HepG2 (cell line): ENCODE results near the gene ABI2. TPM values are rescaled to one million over a fixed set of nuclear protein-coding genes. Genes with fewer than 3 reads are reported as not detected.

Experiments
- ATAC-seq: fragments of 200-7000 bp; cut with Tn5 transposase; 3 replicates; pipeline ENCODE4 v1.9.1; 2020; ENCODE audit warnings: mild to moderate bottlenecking, moderate library complexity
- BruUV-seq: library from RNA; stranded (reverse); fragments of 400-500 nt; replicated peaks from 2 replicates; lab custom pipeline; 2021; lab: Mats Ljungman, UMichigan
- CTCF ChIA-PET: fragments of 300-600 bp; formaldehyde crosslinking; extraction: SDS; loops from one replicate; lab custom pipeline; 2021; ENCODE audit warnings: low total read pairs, inconsistent platforms, low intra/inter-chr PET ratio; lab: Yijun Ruan, JAX
- POLR2A ChIA-PET: fragments of 350-600 bp; sonication (Branson Sonifier 250); formaldehyde crosslinking; loops from one replicate; lab custom pipeline; 2020; ENCODE audit warnings: antibody characterized with exemption, inconsistent platforms; lab: Yijun Ruan, JAX
- DNase-seq: peaks from one replicate; pipeline ENCODE4 v3.0.0-alpha.2; 2015; ENCODE audit warnings: low spot score
- FAIRE-seq: peaks from 3 replicates; lab custom pipeline; 2011; peaks lifted over from hg19 to GRCh38; lab: Jason Lieb, UNC
- H2AFZ ChIP-seq: one replicate; pipeline ENCODE4 v1.6.1; 2011; ENCODE audit warnings: low read length, inconsistent platforms
- H3K27ac ChIP-seq: fragments of 300-600 bp; 3 replicates; pipeline ENCODE4 v1.8.0; 2011; ENCODE audit warnings: mixed run types, mild to moderate bottlenecking, mixed read lengths, low read length, inconsistent platforms; ENCODE audit not compliant: insufficient read depth; ENCODE audit errors: extremely low read length
- H3K27me3 ChIP-seq, 2 experiments: fragments of 200-600 bp in 1 of 2; 2 replicates in 1 of 2; 3 replicates in 1 of 2; pipeline versions ENCODE4 v1.6.0 to v1.8.0; 2011; ENCODE audit warnings: low read length in 2 of 2, mild to moderate bottlenecking in 2 of 2, moderate library complexity in 2 of 2, inconsistent platforms in 1 of 2; ENCODE audit not compliant: insufficient read depth in 2 of 2, control insufficient read depth in 1 of 2
- H3K36me3 ChIP-seq, 2 experiments: fragments of 200-600 bp in 1 of 2; replicated peaks in 1 of 2; 2 replicates in 1 of 2; 3 replicates in 1 of 2; pipeline versions ENCODE4 v1.5.1 to v1.8.0; 2011; ENCODE audit warnings: low read length in 2 of 2, inconsistent platforms in 1 of 2; ENCODE audit not compliant: insufficient read depth in 2 of 2, control insufficient read depth in 1 of 2
- H3K4me1 ChIP-seq: 2 replicates; pipeline ENCODE4 v1.5.1; 2012; ENCODE audit warnings: low read length, inconsistent platforms; ENCODE audit not compliant: insufficient read depth
- H3K4me2 ChIP-seq: 2 replicates; pipeline ENCODE4 v1.6.0; 2011; ENCODE audit warnings: low read depth, low read length, inconsistent platforms
- H3K4me3 ChIP-seq, 3 experiments: fragments of 200-600 bp in 1 of 3; sonication (generic), shearing (Covaris generic) in 1 of 3; replicated peaks in 1 of 3; 2 replicates each; pipeline ENCODE4 v1.5.1; 2011 to 2016; ENCODE audit warnings: low read length in 3 of 3, inconsistent platforms in 2 of 3, low read depth in 2 of 3, mild to moderate bottlenecking in 2 of 3, control low read depth in 1 of 3, mixed read lengths in 1 of 3; ENCODE audit not compliant: insufficient read depth in 1 of 3
- H3K79me2 ChIP-seq: one replicate; pipeline ENCODE4 v1.6.1; 2011; ENCODE audit warnings: low read length, inconsistent platforms; ENCODE audit not compliant: insufficient read depth
- H3K9ac ChIP-seq: 2 replicates; pipeline ENCODE4 v1.6.0; 2011; ENCODE audit warnings: mild to moderate bottlenecking, low read depth, low read length, inconsistent platforms; ENCODE audit not compliant: insufficient read depth
- H3K9me3 ChIP-seq: 2 replicates; pipeline ENCODE4 v1.5.1; 2012; ENCODE audit warnings: mild to moderate bottlenecking, low read length
- H4K20me1 ChIP-seq: 2 replicates; pipeline ENCODE4 v1.6.0; 2011; ENCODE audit warnings: inconsistent platforms, mild to moderate bottlenecking, low read length, moderate library complexity; ENCODE audit not compliant: insufficient read depth
- HNRNPK ChIP-seq: fragments of 200-400 bp; formaldehyde crosslinking; IDR thresholded peaks from 2 replicates; pipeline ENCODE4 v1.6.1; 2018; ENCODE audit warnings: low read length, low read depth, moderate library complexity, mild to moderate bottlenecking; ENCODE audit not compliant: poor library complexity, severe bottlenecking
- SRSF1 ChIP-seq: fragments of 200-400 bp; formaldehyde crosslinking; optimal IDR thresholded peaks from 2 replicates; pipeline ENCODE3; 2017; ENCODE audit warnings: mild to moderate bottlenecking, low read depth, low read length, moderate library complexity
- TBL1XR1 ChIP-seq: fragments of 150-350 bp; IDR thresholded peaks from 2 replicates; pipeline ENCODE4 v1.6.1; 2014; ENCODE audit warnings: borderline replicate concordance, low read length; ENCODE audit not compliant: partially characterized antibody
- ZNF10 ChIP-seq: sonication (generic); formaldehyde crosslinking; IDR thresholded peaks from 2 replicates; pipeline ENCODE4 v1.4.0; 2020; ENCODE audit warnings: mild to moderate bottlenecking, low read depth, missing genetic modification reagents, borderline replicate concordance
- ZNF136 ChIP-seq: sonication (generic); formaldehyde crosslinking; IDR thresholded peaks from 2 replicates; pipeline ENCODE4 v1.8.1; 2022; ENCODE audit warnings: low read depth, mild to moderate bottlenecking, moderate library complexity, missing genetic modification reagents
- ZNF431 ChIP-seq: sonication (generic); formaldehyde crosslinking; IDR thresholded peaks from 2 replicates; pipeline ENCODE4 v1.9.0; 2022; ENCODE audit warnings: missing genetic modification reagents, low read depth, mild to moderate bottlenecking, borderline replicate concordance
- ZNF674 ChIP-seq: sonication (generic); formaldehyde crosslinking; IDR thresholded peaks from 2 replicates; pipeline ENCODE4 v1.5.0; 2020; ENCODE audit warnings: low read depth, mild to moderate bottlenecking, missing genetic modification reagents
- ZNF7 ChIP-seq: IDR thresholded peaks from 2 replicates; pipeline ENCODE4 v1.6.1; 2016; ENCODE audit warnings: missing biosample characterization, missing genetic modification reagents
- WGBS: methylation state at CpG from one replicate; pipeline ENCODE4 v1.1.6; 2017; ENCODE audit warnings: low lambda C conversion rate; 5-methylcytosine and 5-hydroxymethylcytosine counted together
- in situ Hi-C: cut with HindIII; loops from 2 replicates; pipeline ENCODE4 v1.10.0; 2017; ENCODE audit warnings: low pct_unique_long_range_greater_than_20kb; ENCODE audit not compliant: extremely low pct_ligation_motif_present
- intact Hi-C: fragments of 100-400 bp; cut with micrococcal nuclease; formaldehyde crosslinking; loops from one replicate; pipeline ENCODE4 v1.10.0; 2022; ENCODE audit not compliant: unreplicated experiment
- polyA plus RNA-seq, 8 experiments: library from polyadenylated mRNA; depleted of rRNA in 3 of 8; stranded (reverse) in 7 of 8; unstranded in 1 of 8; fragments of >200 nt; fragmentation: Illumina TruSeq in 4 of 8; extraction: Trizol in 4 of 8; gene quantifications; 2 replicates each; pipeline versions ENCODE4 v1.2.1 to v1.2.3, GENCODE V29; 2011 to 2016; ENCODE audit warnings: low read depth in 4 of 8, missing spikeins in 1 of 8, mixed read lengths in 1 of 8; ENCODE audit not compliant: insufficient read depth in 1 of 8
- total RNA-seq, 5 experiments: library from RNA; depleted of rRNA; stranded (reverse); fragments of >200 nt; fragmentation: Illumina TruSeq; extraction: Trizol; gene quantifications; 2 replicates each; pipeline ENCODE4 v1.2.3, GENCODE V29; 2016; ENCODE audit warnings: low read depth in 1 of 5
- TF ChIP-seq, protein P1 (sequence below): sonication (generic); formaldehyde crosslinking; conservative IDR thresholded peaks from 2 replicates; pipeline ENCODE4 v1.4.0; 2020; ENCODE audit warnings: missing genetic modification reagents
- TF ChIP-seq, protein P2 (sequence below): sonication (generic); formaldehyde crosslinking; conservative IDR thresholded peaks from 2 replicates; pipeline ENCODE4 v1.8.0; 2022; ENCODE audit warnings: missing genetic modification reagents

The ABI2 gene
- total and polyA plus RNA-seq, 2 of the 13 experiments (the other 11 are each of a cell fraction or from before 2014, with no cell fraction given): 28.4 to 32.4 TPM

DNA sequence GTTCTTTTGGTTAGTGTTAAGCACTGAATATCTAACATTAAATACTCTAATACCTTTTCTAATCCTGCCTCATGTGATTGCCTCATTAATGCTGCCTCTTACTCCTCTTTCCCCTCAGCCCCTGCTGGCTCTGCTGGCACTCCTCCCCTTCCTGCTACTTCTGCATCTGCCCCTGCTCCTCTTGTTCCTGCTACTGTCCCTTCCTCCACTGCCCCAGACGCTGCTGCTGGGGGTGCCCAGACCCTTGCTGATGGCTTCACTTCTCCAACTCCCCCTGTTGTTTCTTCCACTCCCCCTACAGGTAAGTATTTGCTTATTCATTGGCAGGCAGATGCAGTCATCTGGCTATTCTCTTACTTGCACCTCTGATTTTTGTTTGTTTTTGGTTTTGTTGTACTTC lies 68.5 kb downstream of the ABI2 start (continued):
- no peak for TF ChIP-seq SRSF1
- no peak for TF ChIP-seq ZNF136 (CRISPR knock-in tag)

DNA sequence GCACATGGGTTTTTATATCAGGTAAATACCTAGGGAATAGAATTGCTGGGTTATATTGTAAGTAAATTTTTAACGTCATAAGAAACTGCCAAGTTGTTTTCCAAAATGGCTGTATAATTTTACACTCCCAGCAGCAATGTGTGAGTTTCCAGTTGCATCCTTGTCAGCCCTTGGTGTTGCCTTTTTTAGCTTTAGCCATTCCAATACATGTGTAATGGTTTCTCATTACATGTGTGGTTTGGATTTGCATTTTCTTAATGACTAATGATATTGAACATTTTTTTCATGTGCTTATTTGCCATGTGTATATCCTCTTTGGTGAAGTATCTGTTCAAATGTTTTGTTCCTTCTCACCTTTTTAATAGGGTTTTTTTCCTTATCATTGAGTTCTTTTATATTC lies 70.8 kb downstream of the ABI2 start:
- ATAC-seq: no peak
- intact Hi-C loops: loop anchor here (10.0 kb wide), 2 partner anchors 124 to 174 kb away; no protein-coding TSS in a partner anchor

DNA sequence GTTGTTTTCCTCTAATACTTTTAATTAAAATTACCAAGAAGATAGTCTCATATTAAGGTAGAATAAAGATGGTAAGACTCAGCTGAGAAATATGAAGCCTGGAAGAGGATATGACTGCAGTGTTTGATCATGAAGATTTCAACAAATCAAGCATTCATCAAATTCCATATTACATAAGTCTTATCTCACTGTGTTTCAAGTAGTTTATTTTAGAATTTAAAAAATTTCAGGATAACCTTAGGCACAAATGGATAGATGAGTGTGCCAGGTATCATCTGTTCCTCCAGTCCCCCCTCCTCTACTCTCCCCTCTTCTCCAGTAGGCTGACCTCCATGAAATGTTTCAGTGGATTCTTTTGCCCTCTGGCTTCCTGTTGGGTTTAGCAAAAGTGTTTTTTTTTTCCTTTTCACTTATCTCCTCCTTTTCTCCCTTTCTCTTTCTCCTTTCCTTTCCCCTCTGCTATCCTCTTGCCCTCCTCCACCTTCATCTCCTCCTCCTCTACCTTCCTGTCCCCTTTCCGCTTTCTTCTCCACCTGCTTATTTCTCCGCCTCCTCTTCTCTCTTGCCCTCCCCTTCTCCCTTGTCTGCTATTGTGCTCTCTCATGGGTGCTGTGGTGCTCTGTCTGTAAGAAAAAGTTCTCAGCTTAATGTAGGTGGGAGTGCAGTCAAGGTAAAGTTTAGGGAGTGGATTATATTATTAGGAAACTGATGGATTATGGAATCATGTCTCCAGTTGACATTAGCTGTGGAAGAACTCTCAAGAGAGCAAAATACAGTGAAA lies 72.8 kb downstream of the ABI2 start:
- Histone ChIP-seq H3K9me3 (no peaks in the 10 kb centered on the region), H3K27ac (no peak overlapping the region), H3K4me3 (no peak overlapping the region), H3K27me3 (no peaks in the 10 kb centered on the region), H4K20me1 (no peaks in the 10 kb centered on the region), H3K79me2 (no peaks in the 10 kb centered on the region), H2AFZ (no peak overlapping the region), H3K4me2 (no peak overlapping the region), H3K36me3 (peaks cover 5 to 28% of the 10 kb centered on the region in 2 experiments), H3K9ac (no peak overlapping the region), H3K4me1 (no peaks in the 10 kb centered on the region)
- ChIA-PET POLR2A (no interaction called here), CTCF (no interaction called here)
- DNase-seq (no peak), ATAC-seq (no peak), FAIRE-seq (no peak)
- intact Hi-C loops (no loop called here), in situ Hi-C loops (no loop called here)
- no TSS peak for BruUV-seq
- TF ChIP-seq TBL1XR1 (no peak), ZNF10 (no peak), ZNF431 (CRISPR knock-in tag) (no peak), HNRNPK (peak; percentile 26)
- TF ChIP-seq, protein P1, sequence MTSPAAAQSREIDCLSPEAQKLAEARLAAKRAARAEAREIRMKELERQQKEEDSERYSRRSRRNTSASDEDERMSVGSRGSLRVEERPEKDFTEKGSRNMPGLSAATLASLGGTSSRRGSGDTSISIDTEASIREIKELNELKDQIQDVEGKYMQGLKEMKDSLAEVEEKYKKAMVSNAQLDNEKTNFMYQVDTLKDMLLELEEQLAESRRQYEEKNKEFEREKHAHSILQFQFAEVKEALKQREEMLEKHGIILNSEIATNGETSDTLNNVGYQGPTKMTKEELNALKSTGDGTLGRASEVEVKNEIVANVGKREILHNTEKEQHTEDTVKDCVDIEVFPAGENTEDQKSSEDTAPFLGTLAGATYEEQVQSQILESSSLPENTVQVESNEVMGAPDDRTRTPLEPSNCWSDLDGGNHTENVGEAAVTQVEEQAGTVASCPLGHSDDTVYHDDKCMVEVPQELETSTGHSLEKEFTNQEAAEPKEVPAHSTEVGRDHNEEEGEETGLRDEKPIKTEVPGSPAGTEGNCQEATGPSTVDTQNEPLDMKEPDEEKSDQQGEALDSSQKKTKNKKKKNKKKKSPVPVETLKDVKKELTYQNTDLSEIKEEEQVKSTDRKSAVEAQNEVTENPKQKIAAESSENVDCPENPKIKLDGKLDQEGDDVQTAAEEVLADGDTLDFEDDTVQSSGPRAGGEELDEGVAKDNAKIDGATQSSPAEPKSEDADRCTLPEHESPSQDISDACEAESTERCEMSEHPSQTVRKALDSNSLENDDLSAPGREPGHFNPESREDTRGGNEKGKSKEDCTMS (CRISPR knock-in tag): no peak
- TF ChIP-seq, protein P2, sequence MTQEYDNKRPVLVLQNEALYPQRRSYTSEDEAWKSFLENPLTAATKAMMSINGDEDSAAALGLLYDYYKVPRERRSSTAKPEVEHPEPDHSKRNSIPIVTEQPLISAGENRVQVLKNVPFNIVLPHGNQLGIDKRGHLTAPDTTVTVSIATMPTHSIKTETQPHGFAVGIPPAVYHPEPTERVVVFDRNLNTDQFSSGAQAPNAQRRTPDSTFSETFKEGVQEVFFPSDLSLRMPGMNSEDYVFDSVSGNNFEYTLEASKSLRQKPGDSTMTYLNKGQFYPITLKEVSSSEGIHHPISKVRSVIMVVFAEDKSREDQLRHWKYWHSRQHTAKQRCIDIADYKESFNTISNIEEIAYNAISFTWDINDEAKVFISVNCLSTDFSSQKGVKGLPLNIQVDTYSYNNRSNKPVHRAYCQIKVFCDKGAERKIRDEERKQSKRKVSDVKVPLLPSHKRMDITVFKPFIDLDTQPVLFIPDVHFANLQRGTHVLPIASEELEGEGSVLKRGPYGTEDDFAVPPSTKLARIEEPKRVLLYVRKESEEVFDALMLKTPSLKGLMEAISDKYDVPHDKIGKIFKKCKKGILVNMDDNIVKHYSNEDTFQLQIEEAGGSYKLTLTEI (CRISPR knock-in tag): no peak
- 99% methylated on average over 2 of the region's 2 CpGs for WGBS

More for the DNA sequence above, 70.8 kb downstream of the ABI2 start:
- no TSS peak for BruUV-seq
- CTCF ChIA-PET: no interaction called here
- 100% methylated on average over 1 of the region's 1 CpG for WGBS
- in situ Hi-C loops: no loop called here
- POLR2A ChIA-PET: no interaction called here
- no peaks in the 10 kb centered on the region for H3K27me3 ChIP-seq
- H3K27ac ChIP-seq: no peak overlapping the region
- H3K9ac ChIP-seq: no peak overlapping the region
- TF ChIP-seq ZNF7 (CRISPR knock-in tag) (0 out of 2 replicates have a peak, but pooled peaks have one; percentile 37), ZNF674 (no peak)
- H2AFZ ChIP-seq: no peak overlapping the region
- H3K79me2 ChIP-seq: no peaks in the 10 kb centered on the region
- DNase-seq (no peak), FAIRE-seq (no peak)
- no peaks in the 10 kb centered on the region for H4K20me1 ChIP-seq
- H3K36me3 ChIP-seq: peaks cover 5 to 34% of the 10 kb centered on the region in 2 experiments
- H3K9me3 ChIP-seq: no peaks in the 10 kb centered on the region
- no peak overlapping the region for H3K4me3 ChIP-seq
- no peak overlapping the region for H3K4me2 ChIP-seq
- no peaks in the 10 kb centered on the region for H3K4me1 ChIP-seq
